NCI-H128 (cell line): ENCODE results near the gene SGSM1.
"Not testable (repeated sequence)": the region's sequence is repeated elsewhere in the genome, so short reads cannot be mapped to it uniquely, and the experiment has no call there.

ENCODE experiments used
- DNase-seq: peaks from one replicate; lab custom pipeline; 2025; ENCODE audit not compliant: unreplicated experiment; lab: John Stamatoyannopoulos, UW

SGSM1 gene

DNA sequence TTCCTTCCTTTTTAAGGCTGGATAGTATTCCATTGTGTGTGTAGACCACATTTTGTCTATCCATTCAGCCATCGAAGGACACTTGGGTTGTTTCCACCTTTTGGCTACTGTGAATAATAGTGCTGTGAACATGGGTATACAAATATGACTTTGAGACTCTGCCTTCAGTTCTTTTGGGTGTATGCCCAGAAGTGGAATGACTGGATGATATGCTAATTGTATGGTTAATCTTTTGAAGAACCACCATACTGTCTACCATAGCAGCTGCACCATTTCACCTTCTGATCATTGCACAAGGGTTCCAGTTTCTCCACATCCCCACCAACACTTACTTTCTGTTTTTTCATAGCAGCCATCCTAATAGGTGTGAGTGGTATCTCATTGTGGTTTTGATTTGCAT is 30.3 kb downstream of the SGSM1 start:
- DNase-seq: no peak

- not testable (repeated sequence) for DNase-seq
Observed at GRCh38 chr22:24837517-24837916, 31.5 kb downstream of the SGSM1 start.

DNA sequence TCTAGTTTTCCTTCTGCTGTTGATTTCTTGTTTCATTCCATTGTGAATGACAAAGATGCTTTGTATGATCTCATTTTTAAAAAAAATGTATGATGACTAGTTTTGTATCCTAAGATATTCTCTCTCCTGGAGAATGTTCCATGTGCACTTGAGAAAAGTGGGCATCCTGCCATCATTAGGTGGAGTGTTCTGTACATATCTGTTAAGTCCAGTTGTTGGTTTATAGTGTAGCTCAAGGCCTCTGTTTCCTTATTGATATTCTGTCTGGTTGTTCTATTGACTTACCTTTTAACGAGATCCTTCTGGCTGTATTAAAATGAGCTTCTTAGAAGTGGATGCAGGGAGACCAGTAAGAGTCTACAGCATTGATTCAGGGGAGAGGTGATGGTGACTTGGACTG is 35.2 kb downstream of the SGSM1 start:
- DNase-seq: no peak

DNA sequence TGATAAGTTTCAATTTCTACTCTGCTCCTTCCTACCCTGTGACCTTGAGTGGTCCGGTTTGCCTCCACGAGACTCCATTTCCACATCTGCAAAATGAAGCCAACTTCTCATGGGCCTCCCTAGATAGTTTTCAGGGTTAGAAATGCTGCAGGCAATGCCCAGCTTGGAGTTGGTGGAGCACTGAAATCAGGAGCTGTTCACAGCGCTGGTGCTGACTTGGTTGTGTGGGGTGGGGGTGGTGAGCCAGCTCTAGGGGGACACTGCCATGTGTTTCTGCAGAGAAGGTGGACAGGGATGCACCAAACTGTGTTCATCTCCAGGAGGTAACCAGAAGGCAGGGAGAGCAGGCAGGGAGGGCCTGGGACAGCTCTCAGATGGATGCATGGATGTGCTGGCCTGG is 37.0 kb downstream of the SGSM1 start:
- no peak for DNase-seq

DNA sequence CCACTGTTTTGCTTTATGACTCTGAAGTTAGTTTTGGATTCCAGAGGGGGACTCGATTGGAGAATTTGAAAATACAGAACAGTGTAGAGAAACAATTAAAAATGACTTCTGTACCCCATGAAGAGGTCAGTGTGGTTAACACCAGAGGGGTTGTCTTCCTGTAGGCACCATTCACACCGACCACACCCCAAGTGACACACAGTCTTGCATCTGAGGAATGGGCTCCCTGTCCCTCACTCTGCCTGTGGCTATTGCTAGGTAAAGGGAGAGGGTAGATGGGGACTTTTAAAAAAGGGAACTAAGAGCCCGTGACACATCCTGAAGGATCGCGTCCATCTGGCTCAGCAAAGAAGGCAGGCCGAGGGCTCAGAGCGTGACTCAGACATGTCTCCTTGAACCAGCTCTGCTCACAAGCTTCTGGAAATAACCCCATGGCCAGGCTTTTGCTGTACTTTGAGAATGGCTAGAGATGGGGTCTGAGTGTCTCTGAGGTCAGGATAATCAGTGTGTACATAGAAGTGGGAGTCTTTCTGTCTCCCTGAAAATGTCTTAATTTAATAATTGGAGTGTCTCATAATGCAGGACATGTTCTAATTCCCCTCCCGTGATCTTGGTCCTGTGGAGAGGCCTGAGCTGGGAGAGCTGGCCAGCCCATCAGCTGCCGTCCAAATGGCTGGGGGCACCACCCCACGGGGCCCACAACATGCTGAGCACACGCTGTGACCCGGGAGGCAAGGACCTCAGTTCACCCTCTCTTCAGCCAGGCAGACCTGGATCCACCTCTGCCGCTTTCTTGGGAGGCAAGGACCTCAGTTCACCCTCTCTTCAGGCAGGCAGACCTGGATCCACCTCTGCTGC is 39.3 kb downstream of the SGSM1 start:
- no peak for DNase-seq

DNA sequence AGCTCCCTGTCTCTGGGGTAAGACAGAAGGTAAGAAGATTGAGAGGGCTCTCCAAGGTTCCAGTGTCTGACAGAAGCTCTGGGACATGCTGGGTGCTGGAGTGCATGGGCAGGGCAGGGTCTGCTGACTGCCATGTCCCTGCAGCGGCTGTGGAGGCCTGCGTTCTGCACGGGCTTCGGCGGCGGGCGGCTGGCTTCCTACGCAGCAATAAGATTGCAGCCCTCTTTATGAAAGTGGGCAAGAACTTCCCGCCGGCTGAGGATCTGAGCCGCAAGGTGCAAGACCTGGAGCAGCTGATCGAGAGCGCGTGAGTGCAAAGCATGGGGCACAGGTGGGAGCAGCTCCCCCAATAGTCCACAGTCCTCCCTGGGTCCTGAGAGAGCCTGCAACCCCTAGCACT is 41.5 kb downstream of the SGSM1 start:
- no peak for DNase-seq

DNA sequence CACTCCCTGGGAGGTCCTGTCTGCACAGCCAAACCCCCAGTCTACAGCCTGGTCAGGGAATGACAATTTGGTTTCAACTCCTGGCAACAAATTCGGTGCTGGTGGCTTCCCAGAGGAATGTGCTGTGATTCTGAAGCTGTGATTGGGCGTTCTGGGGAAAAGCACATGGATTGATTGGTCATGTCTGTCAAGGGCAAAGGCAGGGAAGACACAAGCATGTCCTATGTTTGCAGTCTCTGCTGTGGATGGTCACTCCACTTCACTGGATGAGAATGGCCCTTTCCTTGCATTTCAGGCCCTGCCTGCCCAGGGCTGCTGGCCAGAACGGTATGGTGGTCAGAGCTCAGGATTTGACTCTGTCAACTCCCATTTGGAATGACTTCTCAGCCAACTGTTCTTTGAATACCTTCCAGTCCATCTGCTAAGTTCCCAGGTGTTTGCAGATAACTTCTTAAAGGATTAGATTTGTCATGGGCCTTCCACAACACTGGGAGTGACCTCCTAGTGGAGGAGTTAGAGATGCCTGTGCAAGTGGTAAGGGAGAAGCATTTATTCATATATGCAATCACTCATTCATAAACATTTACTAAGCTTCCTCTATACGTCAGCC is 42.7 kb downstream of the SGSM1 start:
- no peak for DNase-seq

- DNase-seq: no peak
Observed at GRCh38 chr22:24855794-24856193, 49.8 kb downstream of the SGSM1 start.

DNA sequence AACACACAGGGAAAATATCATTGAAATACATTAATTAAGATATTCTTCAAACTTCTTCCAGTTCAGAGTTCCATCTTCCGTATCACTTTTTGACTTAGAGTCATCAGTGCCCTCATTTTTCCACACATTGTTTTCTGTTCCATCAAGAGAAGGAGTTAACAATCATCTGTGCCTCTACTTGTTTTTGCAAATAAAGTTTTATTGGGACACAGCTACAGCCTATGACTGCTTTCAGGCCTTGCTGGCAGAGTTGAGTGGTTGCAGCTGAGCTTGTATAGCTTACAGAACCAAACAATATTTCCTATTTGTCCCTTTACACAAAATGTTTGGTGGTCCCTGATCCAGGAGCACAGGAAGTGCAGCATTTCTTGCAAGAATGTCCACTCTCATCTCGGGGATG is 51.6 kb downstream of the SGSM1 start:
- DNase-seq: no peak

GRCh38 chr22:24859587-24859986 is 53.6 kb downstream of the SGSM1 start:
- DNase-seq: no peak

DNA sequence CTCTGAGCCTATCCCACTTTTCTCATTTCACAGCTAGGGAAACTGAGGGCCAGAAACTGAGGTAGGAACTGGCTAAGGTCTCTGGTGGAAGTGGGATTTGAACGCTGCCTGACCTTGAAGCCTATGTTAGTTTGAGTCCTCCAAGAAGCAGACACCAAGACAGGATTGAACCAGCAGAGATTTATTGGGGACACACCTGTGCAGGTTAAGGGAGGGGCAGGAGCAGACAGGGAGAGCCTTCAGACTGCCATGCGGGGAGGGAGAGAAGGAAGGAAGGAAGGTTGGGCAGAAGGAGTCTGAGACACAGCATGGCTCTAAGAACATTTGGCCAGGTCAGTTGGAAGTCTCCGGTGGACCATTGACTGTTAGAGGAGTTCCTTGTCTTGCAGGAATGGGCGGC is 59.5 kb downstream of the SGSM1 start:
- DNase-seq: no peak

DNA sequence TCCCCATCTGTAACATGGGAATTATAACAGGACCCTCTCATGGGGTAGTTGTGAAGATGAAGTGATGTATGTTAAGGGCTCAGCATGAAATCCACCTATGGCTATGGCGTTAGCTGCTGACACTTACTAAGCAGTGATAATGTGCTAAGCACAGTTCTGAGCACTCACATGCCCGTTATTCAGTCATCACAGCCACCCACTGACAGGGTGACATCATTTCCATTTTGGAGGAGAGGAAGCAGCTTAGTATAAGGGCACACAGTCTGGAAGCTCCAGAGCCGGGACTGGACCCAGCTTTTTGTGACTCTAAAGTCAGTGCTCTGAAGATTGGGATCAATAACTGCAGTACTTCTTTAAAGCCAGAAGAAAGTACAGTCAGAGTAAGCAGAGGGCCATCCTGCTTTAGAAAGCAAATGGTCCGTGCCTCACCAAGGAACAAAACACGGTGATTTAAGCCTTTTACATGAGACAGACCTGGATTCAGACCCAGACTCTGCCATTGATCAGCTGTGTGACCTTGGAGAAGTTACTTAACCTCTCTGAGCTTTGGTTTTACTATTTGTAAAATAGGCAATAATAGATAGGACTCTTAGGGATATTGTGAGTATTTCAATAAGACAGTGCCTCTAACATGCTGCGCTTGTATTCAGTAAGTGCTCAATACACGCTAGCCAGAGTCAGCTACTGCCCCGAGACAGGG is 61.5 kb downstream of the SGSM1 start:
- no peak for DNase-seq

DNA sequence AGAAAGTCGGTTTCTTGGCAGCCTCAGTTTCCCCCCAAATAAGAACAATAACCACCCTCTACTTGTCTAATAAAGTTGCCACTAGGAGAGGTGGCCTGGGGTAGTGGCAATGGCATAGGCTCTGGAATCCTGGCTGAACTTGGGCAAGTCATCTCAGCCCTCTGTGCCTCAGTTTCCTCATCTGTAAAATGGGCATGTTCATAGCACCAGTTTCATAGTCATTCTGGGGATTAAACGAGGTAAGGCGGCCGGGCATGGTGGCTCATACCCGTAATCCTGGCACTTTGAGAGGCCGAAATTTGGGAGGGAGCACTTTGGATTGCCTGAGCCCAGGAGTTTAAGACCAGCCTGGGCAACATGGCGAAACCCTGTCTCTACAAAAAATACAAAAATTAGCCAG is 63.0 kb downstream of the SGSM1 start:
- no peak for DNase-seq

DNA sequence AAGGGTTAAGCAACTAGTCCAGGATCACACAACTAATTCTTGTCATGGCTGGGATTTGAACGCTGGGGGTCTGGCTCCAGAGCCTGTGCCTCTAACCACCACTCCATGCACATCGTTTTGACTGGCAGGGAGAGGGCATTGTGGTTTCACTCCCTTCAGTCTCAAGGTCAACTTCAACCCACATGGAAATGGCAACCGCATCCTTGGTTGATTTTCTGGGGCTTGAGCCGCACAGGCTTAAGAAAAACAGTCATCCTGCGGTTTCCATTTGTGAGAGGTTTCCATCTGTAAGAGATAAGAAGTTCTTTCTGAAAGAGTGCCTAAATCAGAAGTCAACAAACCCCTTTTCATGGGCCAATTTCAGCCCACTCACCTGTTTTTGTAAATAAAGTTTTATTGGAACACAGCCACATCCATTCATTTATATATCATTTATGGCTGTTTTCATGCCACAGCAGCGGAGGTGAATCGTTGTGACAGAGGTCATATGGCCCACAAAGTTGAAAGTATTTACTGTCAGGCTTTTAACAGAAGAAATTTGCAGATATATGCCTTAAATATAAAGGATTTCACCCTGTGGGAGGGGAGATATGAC is 65.7 kb downstream of the SGSM1 start:
- no peak for DNase-seq

- no peak for DNase-seq
Observed at GRCh38 chr22:24873226-24873625, 67.2 kb downstream of the SGSM1 start.

DNA sequence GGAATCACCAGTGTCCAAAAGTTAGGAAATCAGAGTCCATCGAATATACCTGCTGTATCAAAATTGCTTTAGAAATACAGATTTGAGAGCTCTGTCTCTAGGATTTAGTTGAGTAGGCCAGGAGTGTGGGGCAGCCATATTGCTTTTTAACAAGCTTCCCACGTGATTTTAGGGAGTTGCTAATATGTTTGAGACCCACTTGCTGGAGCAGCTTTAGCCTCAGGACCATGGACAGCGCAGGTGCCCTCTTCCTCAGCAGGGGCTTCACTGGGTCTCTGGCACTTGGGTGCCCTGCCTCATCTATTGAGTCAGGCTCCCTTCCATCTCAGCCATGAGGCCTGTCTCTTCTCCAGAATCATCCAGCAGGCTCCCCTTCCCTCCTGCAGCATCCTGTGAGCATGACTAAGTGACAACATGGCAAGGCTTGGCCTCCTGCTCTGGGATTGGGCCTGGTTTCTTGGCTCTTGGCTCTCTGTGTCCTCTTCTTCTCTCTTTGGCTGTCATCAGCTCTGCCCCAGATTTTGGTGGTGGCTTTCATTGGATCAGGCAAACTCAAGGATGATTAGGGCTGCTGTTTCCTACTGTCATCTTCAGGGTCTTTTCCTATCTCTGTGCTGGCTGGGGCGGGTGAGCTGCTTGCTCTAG is 70.0 kb downstream of the SGSM1 start:
- DNase-seq: no peak

DNA sequence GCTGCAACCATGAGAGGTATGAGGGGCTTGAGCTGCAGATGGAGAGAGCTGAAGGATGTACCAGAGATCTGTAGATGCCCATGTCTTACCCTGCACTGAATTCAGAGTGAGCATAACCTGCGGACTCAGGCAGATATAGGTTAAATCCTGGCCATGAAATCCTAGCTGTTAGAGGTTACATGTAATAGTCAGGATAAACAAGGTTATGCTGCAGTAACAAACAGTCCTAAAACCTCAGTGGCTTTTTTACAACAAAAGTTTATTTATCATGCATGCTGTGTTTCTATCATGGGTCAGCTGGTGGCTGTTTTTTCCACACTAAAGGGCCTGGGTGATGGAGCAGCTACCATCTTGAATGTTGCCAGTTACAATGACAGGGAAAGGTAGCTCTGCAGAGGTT is 70.7 kb downstream of the SGSM1 start:
- no peak for DNase-seq

GRCh38 chr22:24878969-24879368 is 73.0 kb downstream of the SGSM1 start:
- no peak for DNase-seq

DNA sequence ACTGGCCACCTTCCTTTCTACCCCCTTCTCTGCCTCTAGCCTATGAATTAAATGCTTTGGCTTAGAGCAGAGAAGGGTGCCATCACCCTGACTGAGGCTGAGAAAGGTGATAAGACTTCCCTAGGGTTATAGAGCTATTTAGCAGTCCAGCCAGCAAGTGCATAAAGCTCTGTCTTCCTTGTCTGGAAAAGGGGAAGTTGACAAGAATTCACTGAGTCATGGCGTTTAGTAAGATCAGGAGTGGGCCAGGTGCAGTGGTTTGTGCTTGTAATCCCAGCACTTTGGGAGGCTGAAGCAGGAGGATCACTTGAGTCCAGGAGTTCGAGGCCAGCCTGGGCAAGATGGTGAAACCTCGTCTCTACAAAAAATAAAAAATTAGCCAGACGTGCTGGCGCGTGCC is 77.4 kb downstream of the SGSM1 start:
- DNase-seq: no peak

DNA sequence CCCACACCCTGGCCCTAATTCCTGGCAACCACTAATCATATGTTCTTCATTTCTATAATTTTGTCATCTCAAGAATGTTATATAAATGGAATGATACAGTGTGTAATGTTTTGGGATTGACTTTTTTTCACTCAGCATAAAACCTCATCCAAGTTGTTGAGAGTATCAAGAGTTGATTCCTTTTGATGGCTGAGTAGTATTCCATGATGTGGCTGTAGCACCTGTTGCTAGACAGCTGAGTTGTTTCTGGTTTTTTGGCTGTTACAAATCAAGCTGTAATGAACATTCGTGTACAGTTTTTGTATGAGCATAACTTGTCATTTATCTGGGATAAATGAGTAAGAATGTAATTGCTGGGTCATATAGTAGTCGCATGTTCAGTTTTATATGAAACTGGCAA is 81.2 kb downstream of the SGSM1 start:
- no peak for DNase-seq

DNA sequence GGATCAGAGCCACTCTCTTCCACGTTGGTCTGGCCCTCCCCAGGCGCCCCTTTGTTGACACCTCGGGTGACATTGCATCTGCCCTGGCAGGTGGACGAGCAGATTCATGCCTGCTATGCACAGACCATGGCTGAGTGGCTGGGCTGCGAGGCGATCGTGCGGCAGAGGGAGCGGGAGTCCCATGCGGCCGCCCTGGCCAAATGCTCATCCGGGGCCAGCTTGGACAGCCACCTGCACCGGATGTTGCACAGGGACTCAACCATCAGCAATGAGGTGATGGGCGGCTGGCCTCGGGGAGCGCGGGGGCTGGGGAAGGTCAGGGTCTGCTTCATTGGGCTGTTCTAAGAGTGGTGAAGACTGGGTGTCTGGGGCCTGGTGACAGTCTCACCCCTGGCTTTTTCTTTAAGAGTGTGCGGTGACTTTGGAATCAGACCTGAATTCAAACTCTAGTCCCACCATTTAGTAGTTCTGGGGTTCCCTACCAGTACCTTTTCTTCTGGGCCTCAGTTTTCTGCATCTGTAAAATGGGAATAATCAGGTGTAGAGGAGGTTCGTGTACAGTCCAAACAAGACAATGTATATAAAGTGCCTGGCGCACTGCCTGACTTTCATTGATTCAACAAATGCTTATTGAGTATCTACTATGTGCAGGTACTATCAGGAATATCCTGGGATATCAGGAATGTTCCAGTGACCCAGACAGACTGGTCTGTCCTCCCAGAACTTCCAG is 87.5 kb downstream of the SGSM1 start:
- no peak for DNase-seq
